ENCODE data around the gene DIAPH2. TPM values are rescaled to one million over a fixed set of nuclear protein-coding genes. Genes with fewer than 3 reads are reported as not detected.

DIAPH2 gene
- total RNA-seq: 10 to 100 TPM; 16.7 to 27.3 (median 20.3) TPM

DNA sequence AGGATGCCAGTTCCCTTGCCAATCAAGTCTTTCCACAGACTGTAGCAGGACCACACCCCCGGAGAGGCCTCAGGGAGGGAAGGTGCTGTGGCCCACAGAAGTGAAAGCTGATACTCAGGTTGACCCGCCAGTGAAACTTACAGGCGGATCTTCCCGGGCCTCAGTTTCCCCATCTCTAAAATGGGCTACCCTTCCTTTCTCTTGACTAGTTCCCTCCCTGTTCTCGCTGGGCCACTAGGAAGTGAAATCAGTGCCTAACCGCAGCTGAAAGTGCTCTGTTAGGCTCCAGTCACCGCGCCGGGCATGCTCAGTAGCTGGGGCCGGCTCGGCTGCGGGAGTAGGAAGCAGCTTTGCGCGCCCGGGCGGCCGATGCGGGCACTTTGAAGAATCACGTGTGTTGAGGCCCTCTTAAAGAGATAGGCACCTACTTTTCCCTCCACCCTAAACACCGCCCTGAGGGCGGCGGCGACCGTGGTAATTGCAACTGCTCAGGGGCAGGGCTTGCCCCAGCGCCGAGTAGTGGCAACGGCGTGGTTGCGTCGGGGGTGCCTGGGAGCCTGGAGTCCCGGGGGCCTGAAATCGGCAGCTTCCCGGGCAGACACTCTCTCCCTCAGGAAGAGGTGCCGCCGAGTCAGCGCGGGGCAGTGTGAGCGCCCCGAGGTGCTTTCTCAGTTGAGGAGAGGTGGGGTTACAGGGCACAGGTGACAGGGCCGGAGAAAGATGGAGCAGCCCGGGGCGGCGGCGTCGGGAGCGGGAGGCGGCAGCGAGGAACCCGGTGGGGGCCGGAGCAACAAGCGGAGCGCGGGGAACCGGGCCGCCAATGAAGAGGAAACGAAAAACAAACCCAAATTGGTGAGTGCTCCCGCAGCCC, at the start of gene DIAPH2:
TSS of gene DIAPH2 (plus strand) at position 504 of the 871 bp plus-strand sequence.
- intact Hi-C loops (cut with DNase I; ENCODE audit: low total_unique reads): no loop called here
- no peak for TF ChIP-seq POLR2A (IDR thresholded peaks at IDR 0.05)
- peak within 1 kb of the TSS; percentile 56 for H3K4me3 ChIP-seq (ENCODE audit: low read depth, poor library complexity, severe bottlenecking)
- WGBS, 2 donors: 1 to 7% methylated on average over 30 to 33 of the region's 57 CpGs
- peak; percentile 68 to 94 for DNase-seq (ENCODE audit: low spot score in 2 of 2)

GRCh38 chrX:96650023-96650422, 34.6 kb upstream of the DIAPH2 start:
- DNase-seq (ENCODE audit: low spot score in 2 of 2): no peak
- intact Hi-C loops (cut with DNase I; ENCODE audit: low total_unique reads): no loop called here
- TF ChIP-seq, protein P1, sequence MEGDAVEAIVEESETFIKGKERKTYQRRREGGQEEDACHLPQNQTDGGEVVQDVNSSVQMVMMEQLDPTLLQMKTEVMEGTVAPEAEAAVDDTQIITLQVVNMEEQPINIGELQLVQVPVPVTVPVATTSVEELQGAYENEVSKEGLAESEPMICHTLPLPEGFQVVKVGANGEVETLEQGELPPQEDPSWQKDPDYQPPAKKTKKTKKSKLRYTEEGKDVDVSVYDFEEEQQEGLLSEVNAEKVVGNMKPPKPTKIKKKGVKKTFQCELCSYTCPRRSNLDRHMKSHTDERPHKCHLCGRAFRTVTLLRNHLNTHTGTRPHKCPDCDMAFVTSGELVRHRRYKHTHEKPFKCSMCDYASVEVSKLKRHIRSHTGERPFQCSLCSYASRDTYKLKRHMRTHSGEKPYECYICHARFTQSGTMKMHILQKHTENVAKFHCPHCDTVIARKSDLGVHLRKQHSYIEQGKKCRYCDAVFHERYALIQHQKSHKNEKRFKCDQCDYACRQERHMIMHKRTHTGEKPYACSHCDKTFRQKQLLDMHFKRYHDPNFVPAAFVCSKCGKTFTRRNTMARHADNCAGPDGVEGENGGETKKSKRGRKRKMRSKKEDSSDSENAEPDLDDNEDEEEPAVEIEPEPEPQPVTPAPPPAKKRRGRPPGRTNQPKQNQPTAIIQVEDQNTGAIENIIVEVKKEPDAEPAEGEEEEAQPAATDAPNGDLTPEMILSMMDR (IDR thresholded peaks at IDR 0.05): no peak
- TF ChIP-seq POLR2A (IDR thresholded peaks at IDR 0.05): no peak
- no peak overlapping the region for H3K4me3 ChIP-seq (ENCODE audit: low read depth, poor library complexity, severe bottlenecking)
- WGBS, 2 donors: 73 to 86% methylated on average over 2 of the region's 2 CpGs

DNA sequence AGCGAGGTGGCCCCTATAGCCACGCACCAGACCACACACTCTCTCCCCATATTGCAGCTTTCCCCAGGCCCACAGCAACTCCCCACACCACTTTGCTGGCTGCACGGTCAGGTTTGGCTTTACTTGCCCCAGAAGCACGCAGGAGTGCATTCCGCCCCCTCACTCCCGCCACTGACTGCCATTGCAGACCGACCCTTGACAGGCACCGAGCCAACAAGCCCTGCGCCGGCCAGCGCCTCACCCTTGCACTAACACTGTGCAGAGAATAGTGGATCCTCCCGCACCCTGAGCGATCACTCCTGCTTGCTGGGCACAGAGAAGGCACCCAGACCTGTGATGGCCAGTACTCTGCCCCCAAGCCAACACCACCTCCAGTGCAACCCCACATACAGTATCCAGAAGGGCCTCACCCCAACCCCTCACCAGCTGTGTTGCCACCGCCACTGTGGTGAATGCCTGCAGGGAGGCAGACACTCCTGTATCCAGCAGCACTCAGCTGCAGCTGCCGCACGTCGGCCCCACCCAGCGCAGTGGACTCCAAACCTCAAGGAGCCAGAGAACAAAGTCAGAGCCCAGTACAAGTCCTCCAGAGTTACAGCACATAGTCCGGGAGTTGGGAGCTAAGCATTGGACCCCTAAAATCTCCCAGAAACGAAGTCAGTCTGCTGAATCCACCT, 28.6 kb upstream of the DIAPH2 start:
- TF ChIP-seq, protein P1 (IDR thresholded peaks at IDR 0.05): no peak
- TF ChIP-seq POLR2A (IDR thresholded peaks at IDR 0.05): no peak
- 88 to 90% methylated on average over 3 to 20 of the region's 20 CpGs for WGBS, 2 donors
- DNase-seq (ENCODE audit: low spot score in 2 of 2): no peak
- H3K4me3 ChIP-seq (ENCODE audit: low read depth, poor library complexity, severe bottlenecking): no peak overlapping the region
- intact Hi-C loops (cut with DNase I; ENCODE audit: low total_unique reads): no loop called here

DNA sequence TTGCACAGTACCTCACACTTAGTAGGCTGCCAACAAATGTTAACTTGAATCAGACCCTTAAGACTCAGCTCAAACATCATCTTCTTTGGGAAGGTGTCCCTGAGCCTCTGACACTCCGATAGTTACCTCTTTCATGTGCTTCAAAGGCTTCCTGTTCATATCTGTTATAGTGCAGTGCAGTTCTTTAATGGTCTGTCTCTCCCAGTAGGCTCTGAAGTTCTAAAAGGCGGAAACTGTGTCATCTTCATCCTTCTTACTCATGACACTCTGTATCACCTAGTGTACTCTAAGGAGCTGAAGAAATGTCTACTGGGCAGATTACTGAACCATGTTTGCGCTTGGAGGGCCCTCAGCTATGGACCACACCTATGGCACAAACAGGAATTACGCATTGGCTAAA, 2.1 kb upstream of the DIAPH2 start:
- intact Hi-C loops (cut with DNase I; ENCODE audit: low total_unique reads): no loop called here
- TF ChIP-seq, protein P1 (IDR thresholded peaks at IDR 0.05): no peak
- no peak for TF ChIP-seq POLR2A (IDR thresholded peaks at IDR 0.05)
- WGBS, 2 donors: 85 to 96% methylated on average over 4 of the region's 4 CpGs
- DNase-seq (ENCODE audit: low spot score in 2 of 2): no peak
- no peak overlapping the region for H3K4me3 ChIP-seq (ENCODE audit: low read depth, poor library complexity, severe bottlenecking)

DNA sequence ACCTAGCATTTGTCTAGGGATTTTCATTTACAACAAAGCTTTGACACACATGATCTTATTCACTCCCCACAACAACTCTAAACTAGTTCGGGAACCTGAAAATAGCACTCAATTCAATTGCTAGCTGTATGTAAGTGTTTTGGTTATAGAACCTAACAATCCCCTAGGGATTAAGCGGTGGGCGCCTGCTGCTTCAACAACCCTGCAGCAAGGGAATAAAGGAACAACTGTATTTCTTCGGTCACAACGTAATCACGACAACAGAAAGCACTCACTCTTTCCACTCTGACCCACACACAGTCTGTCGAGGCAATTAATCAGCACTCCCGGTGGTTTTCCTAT, 674 bp upstream of the DIAPH2 start:
- WGBS, 2 donors: 21 to 31% methylated on average over 8 of the region's 8 CpGs
- no peak for TF ChIP-seq POLR2A (IDR thresholded peaks at IDR 0.05)
- TF ChIP-seq, protein P1 (IDR thresholded peaks at IDR 0.05): no peak
- no peak for DNase-seq (ENCODE audit: low spot score in 2 of 2)
- intact Hi-C loops (cut with DNase I; ENCODE audit: low total_unique reads): no loop called here
- no peak overlapping the region for H3K4me3 ChIP-seq (ENCODE audit: low read depth, poor library complexity, severe bottlenecking)
